RWPE2 (cell line): ENCODE data around the gene SOX30.

Experiments used
- ATAC-seq: fragments of 200-7000 bp; cut with Tn5 transposase; 3 replicates; pipeline ENCODE4 v1.9.1; 2021; ENCODE audit warnings: low read depth
- DNase-seq: peaks from one replicate; pipeline ENCODE4 v3.0.0-alpha.2; 2020; ENCODE audit warnings: low spot score
- H3K27ac ChIP-seq: fragments of 450-650 bp; 2 replicates; pipeline ENCODE4 v1.5.1; 2017; ENCODE audit warnings: mild to moderate bottlenecking; ENCODE audit not compliant: poor library complexity, severe bottlenecking
- H3K27me3 ChIP-seq: fragments of 250-450 bp; sonication (Bioruptor Pico); 2 replicates; pipeline ENCODE4 v1.5.1; 2021; ENCODE audit warnings: mild to moderate bottlenecking, moderate library complexity; ENCODE audit not compliant: insufficient read depth, poor library complexity, severe bottlenecking
- H3K36me3 ChIP-seq: fragments of 250-450 bp; sonication (Bioruptor Pico); 2 replicates; pipeline ENCODE4 v1.5.1; 2020; ENCODE audit warnings: low read depth, mild to moderate bottlenecking, moderate library complexity
- H3K4me1 ChIP-seq: fragments of 250-450 bp; sonication (Bioruptor Pico); 2 replicates; pipeline ENCODE4 v1.5.1; 2021; ENCODE audit warnings: mild to moderate bottlenecking, moderate library complexity; ENCODE audit not compliant: insufficient read depth, poor library complexity, severe bottlenecking
- H3K4me3 ChIP-seq: fragments of 250-450 bp; sonication (Bioruptor Pico); 2 replicates; pipeline ENCODE4 v1.5.1; 2021; ENCODE audit warnings: mild to moderate bottlenecking, moderate library complexity; ENCODE audit not compliant: severe bottlenecking
- H3K9me3 ChIP-seq: fragments of 250-450 bp; sonication (Bioruptor Pico); 2 replicates; pipeline ENCODE4 v1.5.1; 2021; ENCODE audit warnings: mild to moderate bottlenecking, moderate library complexity; ENCODE audit not compliant: severe bottlenecking
- CTCF ChIP-seq: fragments of 450-650 bp; IDR thresholded peaks from one replicate; pipeline ENCODE4 v1.5.1; 2017; ENCODE audit warnings: mild to moderate bottlenecking, moderate library complexity; ENCODE audit not compliant: poor library complexity, severe bottlenecking

SOX30 gene

GRCh38 chr5:157630341-157630740 is 21.9 kb downstream of the SOX30 start:
- TF ChIP-seq CTCF = no peak
- no peak for ATAC-seq
- no peak for DNase-seq
- Histone ChIP-seq H3K27ac (no peak overlapping the region), H3K27me3 (no peaks in the 10 kb centered on the region), H3K4me3 (no peak overlapping the region), H3K36me3 (no peaks in the 10 kb centered on the region), H3K9me3 (peaks cover 5% of the 10 kb centered on the region), H3K4me1 (no peaks in the 10 kb centered on the region)

- no peaks in the 10 kb centered on the region for H3K4me1 ChIP-seq
- H3K4me3 ChIP-seq = no peak overlapping the region
- H3K27me3 ChIP-seq = no peaks in the 10 kb centered on the region
- ATAC-seq (no peak), DNase-seq (no peak)
- no peak overlapping the region for H3K27ac ChIP-seq
- H3K9me3 ChIP-seq = peaks cover 5% of the 10 kb centered on the region
- H3K36me3 ChIP-seq = no peaks in the 10 kb centered on the region
- no peak for TF ChIP-seq CTCF
These were observed 25.4 kb downstream of the SOX30 start for GRCh38 chr5:157626831-157627230.

DNA sequence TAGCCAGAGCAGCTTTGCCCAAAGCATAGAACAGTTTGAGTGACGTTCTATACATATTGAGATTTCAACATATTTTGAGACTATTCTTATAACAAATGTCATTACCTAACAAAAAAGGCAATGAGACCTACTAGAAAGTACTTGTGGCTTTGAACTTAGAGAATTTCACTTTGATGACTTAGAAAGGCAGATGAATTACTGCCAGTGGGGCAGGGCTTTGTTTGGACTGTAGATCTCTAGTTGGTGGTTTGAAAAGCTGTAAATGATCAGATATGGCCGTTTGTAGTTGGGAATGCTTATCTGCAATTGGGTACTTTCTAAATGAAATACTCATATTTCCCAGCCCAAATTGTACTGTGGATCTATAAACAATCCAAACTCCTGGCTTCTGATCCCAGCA is 28.1 kb downstream of the SOX30 start:
- no peak for TF ChIP-seq CTCF
- ATAC-seq (no peak), DNase-seq (no peak)
- H3K27ac ChIP-seq = no peak overlapping the region
- H3K4me1 ChIP-seq = no peaks in the 10 kb centered on the region
- no peak overlapping the region for H3K4me3 ChIP-seq
- no peaks in the 10 kb centered on the region for H3K27me3 ChIP-seq
- H3K9me3 ChIP-seq = no peaks in the 10 kb centered on the region
- H3K36me3 ChIP-seq = no peaks in the 10 kb centered on the region

GRCh38 chr5:157620776-157621175 is 31.5 kb downstream of the SOX30 start:
- Histone ChIP-seq H3K36me3 (no peaks in the 10 kb centered on the region), H3K27me3 (no peaks in the 10 kb centered on the region), H3K4me3 (no peak overlapping the region), H3K9me3 (no peaks in the 10 kb centered on the region), H3K4me1 (no peaks in the 10 kb centered on the region), H3K27ac (no peak overlapping the region)
- ATAC-seq (no peak), DNase-seq (no peak)
- no peak for TF ChIP-seq CTCF

- no peaks in the 10 kb centered on the region for H3K36me3 ChIP-seq
- TF ChIP-seq CTCF = no peak
These were observed 34.0 kb downstream of the SOX30 start for GRCh38 chr5:157618191-157618765.

More at GRCh38 chr5:157618191-157618765, 34.0 kb downstream of the SOX30 start:
- Histone ChIP-seq H3K9me3 (no peaks in the 10 kb centered on the region), H3K27me3 (no peaks in the 10 kb centered on the region), H3K27ac (no peak overlapping the region), H3K4me1 (no peaks in the 10 kb centered on the region), H3K4me3 (no peak overlapping the region)
- DNase-seq (no peak), ATAC-seq (no peak)
